Astrocyte (in vitro differentiated cells and primary cell): ENCODE results near the gene ITPK1. TPM values are rescaled to one million over a fixed set of nuclear protein-coding genes. Genes with fewer than 3 reads are reported as not detected.

Experiments used
- DNase-seq: peaks from one replicate; pipeline ENCODE4 v3.0.0-alpha.2; 2010; ENCODE audit warnings: low read depth
- FAIRE-seq: peaks from 2 replicates; lab custom pipeline; 2011; peaks lifted over from hg19 to GRCh38; lab: Jason Lieb, UNC
- H2AFZ ChIP-seq: 2 replicates; pipeline ENCODE4 v1.6.0; 2012; ENCODE audit warnings: low read depth, low read length, inconsistent platforms
- H3K27ac ChIP-seq: 2 replicates; pipeline ENCODE4 v1.5.1; 2011; ENCODE audit warnings: low read depth, low read length, inconsistent platforms
- H3K27me3 ChIP-seq: 2 replicates; pipeline ENCODE4 v1.6.0; 2011; ENCODE audit warnings: low read length, inconsistent platforms; ENCODE audit not compliant: insufficient read depth
- H3K36me3 ChIP-seq: 2 replicates; pipeline ENCODE4 v1.5.1; 2011; ENCODE audit warnings: low read length, inconsistent platforms; ENCODE audit not compliant: insufficient read depth
- H3K4me1 ChIP-seq: 2 replicates; pipeline ENCODE4 v1.5.1; 2011; ENCODE audit warnings: low read length, inconsistent platforms; ENCODE audit not compliant: insufficient read depth
- H3K4me2 ChIP-seq: 2 replicates; pipeline ENCODE4 v1.6.0; 2012; ENCODE audit warnings: low read length, inconsistent platforms
- H3K4me3 ChIP-seq: 2 replicates; pipeline ENCODE4 v1.5.1; 2011; ENCODE audit warnings: low read depth, mild to moderate bottlenecking, low read length, inconsistent platforms; ENCODE audit not compliant: insufficient read depth
- H3K79me2 ChIP-seq: 2 replicates; pipeline ENCODE4 v1.6.0; 2012; ENCODE audit warnings: mild to moderate bottlenecking, low read length, inconsistent platforms; ENCODE audit not compliant: insufficient read depth
- H3K9ac ChIP-seq: 2 replicates; pipeline ENCODE4 v1.6.0; 2012; ENCODE audit warnings: mild to moderate bottlenecking, low read length, inconsistent platforms
- H3K9me3 ChIP-seq: 2 replicates; pipeline ENCODE4 v1.5.1; 2012; ENCODE audit warnings: low read depth, mild to moderate bottlenecking, low read length, inconsistent platforms; ENCODE audit not compliant: insufficient read depth
- H4K20me1 ChIP-seq: 2 replicates; pipeline ENCODE4 v1.6.0; 2012; ENCODE audit warnings: low read length, inconsistent platforms; ENCODE audit not compliant: insufficient read depth
- H3K27ac Mint-ChIP-seq: one replicate; pipeline ENCODE4 v1.8.0; 2021; ENCODE audit warnings: mild to moderate bottlenecking, mixed read lengths; ENCODE audit not compliant: unreplicated experiment
- H3K27me3 Mint-ChIP-seq: one replicate; pipeline ENCODE4 v1.8.0; 2021; ENCODE audit warnings: low read depth, mixed read lengths; ENCODE audit not compliant: unreplicated experiment
- H3K36me3 Mint-ChIP-seq: one replicate; pipeline ENCODE4 v1.8.0; 2021; ENCODE audit warnings: low read depth, mixed read lengths; ENCODE audit not compliant: unreplicated experiment
- H3K4me1 Mint-ChIP-seq: one replicate; pipeline ENCODE4 v1.8.0; 2021; ENCODE audit warnings: low read depth, mixed read lengths; ENCODE audit not compliant: unreplicated experiment
- H3K4me3 Mint-ChIP-seq: one replicate; pipeline ENCODE4 v1.8.0; 2021; ENCODE audit warnings: mild to moderate bottlenecking, moderate library complexity, mixed read lengths; ENCODE audit not compliant: unreplicated experiment
- H3K9me3 Mint-ChIP-seq: one replicate; pipeline ENCODE4 v1.8.0; 2021; ENCODE audit warnings: mild to moderate bottlenecking, mixed read lengths; ENCODE audit not compliant: unreplicated experiment
- CTCF ChIP-seq: IDR thresholded peaks from 2 replicates; pipeline ENCODE4 v1.5.1; 2011; ENCODE audit warnings: low read depth, mild to moderate bottlenecking, inconsistent platforms, low read length, moderate library complexity; ENCODE audit not compliant: insufficient read depth
- EZH2 ChIP-seq: IDR thresholded peaks from 2 replicates; pipeline ENCODE4 v1.6.1; 2012; ENCODE audit warnings: mild to moderate bottlenecking, low read length, inconsistent platforms; ENCODE audit not compliant: insufficient read depth
- total RNA-seq: library from RNA; stranded (reverse); gene quantifications from 2 replicates; pipeline ENCODE4 v1.2.1, GENCODE V29; 2021

The ITPK1 gene
- total RNA-seq, 1 donor from 2014 or later, result 13.0 TPM

- Histone ChIP-seq H3K36me3 (no peaks in the 10 kb centered on the region), H3K9me3 (no peaks in the 10 kb centered on the region), H3K27ac (no peak overlapping the region), H4K20me1 (no peaks in the 10 kb centered on the region), H3K4me3 (no peak overlapping the region), H3K4me1 (no peaks in the 10 kb centered on the region), H3K4me2 (no peak overlapping the region), H3K27me3 (peaks cover 16% of the 10 kb centered on the region), H2AFZ (no peak overlapping the region), H3K79me2 (no peaks in the 10 kb centered on the region), H3K9ac (no peak overlapping the region)
- DNase-seq (no peak), FAIRE-seq (no peak)
- Mint-ChIP-seq H3K36me3 (no peaks in the 10 kb centered on the region), H3K4me1 (no peaks in the 10 kb centered on the region), H3K4me3 (no peak overlapping the region), H3K27ac (no peak overlapping the region), H3K27me3 (peaks cover 33% of the 10 kb centered on the region), H3K9me3 (no peaks in the 10 kb centered on the region)
- TF ChIP-seq CTCF, result no peak
- no peak for TF ChIP-seq EZH2
These were observed 213.0 kb downstream of the ITPK1 start for GRCh38 chr14:92902726-92903125.

GRCh38 chr14:92902191-92902590 is 213.5 kb downstream of the ITPK1 start:
- no peaks in the 10 kb centered on the region for H3K9me3 Mint-ChIP-seq
- Histone ChIP-seq H3K9ac (no peak overlapping the region), H3K79me2 (no peaks in the 10 kb centered on the region), H3K9me3 (no peaks in the 10 kb centered on the region), H3K36me3 (no peaks in the 10 kb centered on the region), H3K4me1 (no peaks in the 10 kb centered on the region), H3K4me2 (no peak overlapping the region), H3K27ac (no peak overlapping the region), H2AFZ (no peak overlapping the region), H4K20me1 (no peaks in the 10 kb centered on the region), H3K27me3 (peaks cover 16% of the 10 kb centered on the region), H3K4me3 (no peak overlapping the region)
- DNase-seq, result no peak
- H3K27me3 Mint-ChIP-seq, result peaks cover 31% of the 10 kb centered on the region
- no peak for FAIRE-seq
- H3K4me1 Mint-ChIP-seq, result no peaks in the 10 kb centered on the region
- TF ChIP-seq CTCF, result no peak
- TF ChIP-seq EZH2, result no peak
- H3K36me3 Mint-ChIP-seq, result no peaks in the 10 kb centered on the region
- H3K27ac Mint-ChIP-seq, result no peak overlapping the region
- H3K4me3 Mint-ChIP-seq, result no peak overlapping the region

- Mint-ChIP-seq H3K27me3 (peaks cover 33% of the 10 kb centered on the region), H3K4me1 (no peaks in the 10 kb centered on the region), H3K9me3 (no peaks in the 10 kb centered on the region), H3K4me3 (no peak overlapping the region), H3K27ac (no peak overlapping the region), H3K36me3 (no peaks in the 10 kb centered on the region)
- no peaks in the 10 kb centered on the region for H3K4me1 ChIP-seq
- peaks cover 17% of the 10 kb centered on the region for H3K27me3 ChIP-seq
- no peak overlapping the region for H2AFZ ChIP-seq
- H3K9ac ChIP-seq, result no peak overlapping the region
- DNase-seq (no peak), FAIRE-seq (no peak)
- TF ChIP-seq EZH2, result no peak
- no peak for TF ChIP-seq CTCF
- no peak overlapping the region for H3K4me3 ChIP-seq
- no peak overlapping the region for H3K27ac ChIP-seq
- H3K4me2 ChIP-seq, result no peak overlapping the region
- no peaks in the 10 kb centered on the region for H4K20me1 ChIP-seq
- no peaks in the 10 kb centered on the region for H3K9me3 ChIP-seq
- no peaks in the 10 kb centered on the region for H3K79me2 ChIP-seq
- no peaks in the 10 kb centered on the region for H3K36me3 ChIP-seq
These were observed 215.1 kb downstream of the ITPK1 start for GRCh38 chr14:92900660-92901059.
